ENCODE results near the gene PLA2G3.
"Not testable (repeated sequence)": the region's sequence is repeated elsewhere in the genome, so short reads cannot be mapped to it uniquely, and the experiment has no call there.

The PLA2G3 gene

GRCh38 chr22:31122196-31122531 lies 18.1 kb downstream of the PLA2G3 start:
- TF ChIP-seq CTCF (IDR thresholded peaks at IDR 0.05; ENCODE audit: insufficient read depth, low read depth, low read length, missing control alignments): no peak
- H3K4me3 ChIP-seq (ENCODE audit: low read depth, low read length): no peak overlapping the region
- DNase-seq (ENCODE audit: low read depth): no peak

GRCh38 chr22:31121403-31121802 lies 18.9 kb downstream of the PLA2G3 start:
- no peak for DNase-seq (ENCODE audit: low read depth)
- no peak for TF ChIP-seq CTCF (IDR thresholded peaks at IDR 0.05; ENCODE audit: insufficient read depth, low read depth, low read length, missing control alignments)
- no peak overlapping the region for H3K4me3 ChIP-seq (ENCODE audit: low read depth, low read length)

DNA sequence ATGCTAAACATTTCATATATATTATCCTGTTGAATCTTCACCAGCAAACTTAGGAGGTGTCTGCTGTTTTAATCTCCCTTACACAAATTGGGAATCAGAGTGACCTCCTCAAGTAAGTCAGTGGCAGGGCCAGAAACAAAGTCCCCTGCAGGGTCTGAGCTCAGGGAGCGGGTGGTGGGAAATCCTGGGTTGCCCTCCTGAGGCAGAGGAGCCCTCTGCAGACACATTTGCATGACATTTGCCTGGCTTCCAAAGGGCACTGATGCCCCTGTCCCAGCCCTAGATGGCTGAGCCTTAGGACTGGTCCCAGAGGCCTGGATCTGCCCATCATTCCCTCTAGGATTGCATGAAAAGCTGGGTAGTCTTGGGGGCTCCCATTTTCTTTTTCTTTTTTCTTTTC lies 19.7 kb downstream of the PLA2G3 start:
- no peak for TF ChIP-seq CTCF (IDR thresholded peaks at IDR 0.05; ENCODE audit: insufficient read depth, low read depth, low read length, missing control alignments)
- DNase-seq (ENCODE audit: low read depth): no peak
- H3K4me3 ChIP-seq (ENCODE audit: low read depth, low read length): no peak overlapping the region

DNA sequence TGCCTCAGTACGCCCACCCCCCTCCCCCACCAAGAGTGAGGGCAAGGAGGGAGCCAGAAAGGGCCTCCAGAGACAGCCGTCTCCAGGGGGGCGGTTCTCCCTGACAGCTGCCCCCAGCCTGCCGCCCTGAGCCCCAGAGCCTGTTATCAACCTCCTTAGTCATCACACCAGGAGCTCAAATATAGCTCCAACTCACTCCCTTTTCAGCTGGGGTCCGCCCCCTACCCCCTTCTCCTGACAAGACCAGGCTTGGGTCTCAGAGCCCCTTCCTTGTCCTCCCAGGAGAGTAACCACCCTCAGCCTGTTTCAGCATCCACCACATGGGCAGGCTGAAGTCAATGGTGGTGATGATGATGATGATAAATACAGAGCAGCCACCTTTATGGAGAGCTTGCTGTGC lies 20.1 kb downstream of the PLA2G3 start:
- no peak overlapping the region for H3K4me3 ChIP-seq (ENCODE audit: low read depth, low read length)
- no peak for DNase-seq (ENCODE audit: low read depth)
- TF ChIP-seq CTCF (IDR thresholded peaks at IDR 0.05; ENCODE audit: insufficient read depth, low read depth, low read length, missing control alignments): no peak

DNA sequence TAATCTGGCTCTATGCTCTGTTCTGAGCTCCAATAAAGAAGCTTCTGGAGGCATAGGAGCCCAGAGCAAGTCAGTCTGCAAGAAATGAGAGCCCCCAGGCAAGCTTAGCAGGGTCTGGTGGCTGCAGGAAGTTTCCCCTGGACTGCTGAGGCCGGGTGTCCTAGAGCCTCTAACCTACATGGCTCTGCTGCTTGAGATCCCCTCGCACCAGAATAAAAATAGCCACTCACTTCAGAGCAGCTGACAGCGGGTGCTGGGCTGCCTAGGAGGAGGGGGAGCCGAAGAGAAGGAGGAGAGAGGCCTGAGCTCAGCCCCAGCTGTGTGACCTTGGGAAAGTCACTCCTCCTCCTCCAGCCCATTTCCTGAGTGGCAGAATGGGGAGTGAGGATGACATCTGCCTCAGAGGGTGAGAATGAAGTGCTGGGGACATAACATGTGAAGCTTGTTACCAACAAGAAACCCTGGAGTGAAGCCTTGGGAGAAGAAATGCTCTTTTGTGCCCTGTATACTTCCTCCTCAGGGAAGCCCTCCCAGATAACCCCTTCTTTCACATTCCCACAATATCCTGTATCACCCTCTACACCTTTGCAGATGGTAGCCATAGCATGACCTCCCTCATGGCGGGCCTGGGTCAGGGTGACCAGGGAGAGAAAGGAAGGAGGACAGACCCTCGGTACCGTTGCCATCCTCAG lies 21.1 kb downstream of the PLA2G3 start:
- no peak for TF ChIP-seq CTCF (IDR thresholded peaks at IDR 0.05; ENCODE audit: insufficient read depth, low read depth, low read length, missing control alignments)
- H3K4me3 ChIP-seq (ENCODE audit: low read depth, low read length): no peak overlapping the region
- DNase-seq (ENCODE audit: low read depth): no peak

- DNase-seq (ENCODE audit: low read depth): no peak
- TF ChIP-seq CTCF (IDR thresholded peaks at IDR 0.05; ENCODE audit: insufficient read depth, low read depth, low read length, missing control alignments): no peak
- no peak overlapping the region for H3K4me3 ChIP-seq (ENCODE audit: low read depth, low read length)
Observed at GRCh38 chr22:31118046-31118820, 22.1 kb downstream of the PLA2G3 start.

- DNase-seq (ENCODE audit: low read depth); H3K4me3 ChIP-seq (ENCODE audit: low read depth, low read length): not testable (repeated sequence)
Observed at GRCh38 chr22:31112547-31113091, 27.7 kb downstream of the PLA2G3 start.
